LoVo (cell line): ENCODE results near the gene DOP1B.
"Not testable (repeated sequence)": the region's sequence is repeated elsewhere in the genome, so short reads cannot be mapped to it uniquely, and the experiment has no call there.

Experiments used
- DNase-seq: peaks from one replicate; pipeline ENCODE4 v3.0.0-alpha.2; 2016; ENCODE audit warnings: low spot score

Gene DOP1B

GRCh38 chr21:36156815-36157670 is at the start of gene DOP1B:
Gene DOP1B (plus strand): TSS chr21:36156824. CDS start chr21:36164734, 7,910 bp downstream.
- DNase-seq = peak; percentile 22

GRCh38 chr21:36109868-36110267 is 46.8 kb upstream of the DOP1B start:
- DNase-seq = no peak

GRCh38 chr21:36111238-36111637 is 45.4 kb upstream of the DOP1B start:
- no peak for DNase-seq

GRCh38 chr21:36113647-36114428 is 42.8 kb upstream of the DOP1B start:
- peak; percentile 86 for DNase-seq

- DNase-seq = no peak
Observed at GRCh38 chr21:36115138-36115730, 41.4 kb upstream of the DOP1B start.

- DNase-seq = no peak
Observed at GRCh38 chr21:36117286-36117741, 39.3 kb upstream of the DOP1B start.

GRCh38 chr21:36120304-36120888 is 36.2 kb upstream of the DOP1B start:
- DNase-seq = no peak

GRCh38 chr21:36122977-36123376 is 33.6 kb upstream of the DOP1B start:
- DNase-seq = no peak

- DNase-seq = no peak
Observed at GRCh38 chr21:36124395-36124794, 32.2 kb upstream of the DOP1B start.

GRCh38 chr21:36125512-36126207 is 31.0 kb upstream of the DOP1B start:
- peak; percentile 67 for DNase-seq

- DNase-seq = no peak
Observed at GRCh38 chr21:36126208-36126565, 30.4 kb upstream of the DOP1B start.

GRCh38 chr21:36126621-36127110 is 30.0 kb upstream of the DOP1B start:
- DNase-seq = no peak

- DNase-seq = no peak
Observed at GRCh38 chr21:36127250-36127904, 29.2 kb upstream of the DOP1B start.

- no peak for DNase-seq
Observed at GRCh38 chr21:36127977-36128376, 28.6 kb upstream of the DOP1B start.

GRCh38 chr21:36129219-36129618 is 27.4 kb upstream of the DOP1B start:
- DNase-seq = no peak

GRCh38 chr21:36130414-36130762 is 26.2 kb upstream of the DOP1B start:
- DNase-seq = not testable (repeated sequence)

- DNase-seq = not testable (repeated sequence)
Observed at GRCh38 chr21:36130839-36131238, 25.8 kb upstream of the DOP1B start.

- DNase-seq = no peak
Observed at GRCh38 chr21:36132696-36133095, 23.9 kb upstream of the DOP1B start.

- DNase-seq = peak; percentile 60
Observed at GRCh38 chr21:36134803-36135390, 21.7 kb upstream of the DOP1B start, which contains the start of gene CBR3. Gene CBR3 (plus strand): TSS chr21:36135079. CDS start chr21:36135193, 114 bp downstream.

GRCh38 chr21:36135391-36136102 is 21.1 kb upstream of the DOP1B start:
- peak; percentile 66 for DNase-seq
